K562 (cell line): ENCODE results near the gene CPT1B. TPM values are rescaled to one million over a fixed set of nuclear protein-coding genes. Genes with fewer than 3 reads are reported as not detected.

Experiments used
- ATAC-seq: fragments of 200-7000 bp; cut with Tn5 transposase; 3 replicates; pipeline ENCODE4 v1.9.1; 2020; ENCODE audit warnings: moderate library complexity
- BruUV-seq: library from RNA; stranded (reverse); fragments of 400-500 nt; replicated peaks from 2 replicates; lab custom pipeline; 2021; lab: Mats Ljungman, UMichigan
- CTCF ChIA-PET: fragments of 300-600 bp; formaldehyde crosslinking; extraction: SDS; loops from one replicate; lab custom pipeline; 2021; ENCODE audit warnings: low intra/inter-chr PET ratio; lab: Yijun Ruan, JAX
- POLR2A ChIA-PET: fragments of 300-600, 350-650 bp; sonication (Branson Sonifier 250); formaldehyde crosslinking; extraction: SDS; loops from one replicate; lab custom pipeline; 2021; ENCODE audit warnings: antibody characterized with exemption, inconsistent platforms; lab: Yijun Ruan, JAX
- DNase-seq, 4 experiments: peaks; one replicate each; pipeline versions ENCODE4 v3.0.0 to v3.0.0-alpha.2; 2011 to 2018; ENCODE audit warnings: low spot score in 3 of 4, mixed read lengths in 3 of 4; ENCODE audit errors: extremely low read depth in 1 of 4
- FAIRE-seq: peaks from 2 replicates; lab custom pipeline; 2011; peaks lifted over from hg19 to GRCh38; lab: Jason Lieb, UNC
- H2AFZ ChIP-seq: 2 replicates; pipeline ENCODE4 v1.6.0; 2011; ENCODE audit warnings: low read depth, low read length, control low read depth, inconsistent platforms
- H3K27ac ChIP-seq: fragments of 200-600 bp; 3 replicates; pipeline ENCODE4 v1.8.0; 2011; ENCODE audit warnings: low read depth, mild to moderate bottlenecking, control low read depth, inconsistent platforms, low read length, moderate library complexity, mixed read lengths; ENCODE audit errors: extremely low read depth
- H3K27me3 ChIP-seq, 2 experiments: fragments of 300-600 bp in 1 of 2; 2 replicates in 1 of 2; 3 replicates in 1 of 2; pipeline versions ENCODE4 v1.6.0 to v1.8.0; 2011; ENCODE audit warnings: inconsistent platforms in 2 of 2, low read length in 2 of 2, mild to moderate bottlenecking in 1 of 2, mixed read lengths in 1 of 2, moderate library complexity in 1 of 2; ENCODE audit not compliant: control insufficient read depth in 2 of 2, insufficient read depth in 2 of 2
- H3K36me3 ChIP-seq: fragments of 300-600 bp; 3 replicates; pipeline ENCODE4 v1.8.0; 2011; ENCODE audit warnings: mild to moderate bottlenecking, low read length, inconsistent platforms; ENCODE audit not compliant: control insufficient read depth, insufficient read depth
- H3K4me1 ChIP-seq, 2 experiments: fragments of 200-600 bp in 1 of 2; replicated peaks in 1 of 2; 2 replicates in 1 of 2; 3 replicates in 1 of 2; pipeline versions ENCODE4 v1.5.1 to v1.8.0; 2011; ENCODE audit warnings: inconsistent platforms in 2 of 2, low read length in 2 of 2, mild to moderate bottlenecking in 1 of 2, mixed read lengths in 1 of 2, moderate library complexity in 1 of 2; ENCODE audit not compliant: control insufficient read depth in 2 of 2, insufficient read depth in 2 of 2
- H3K4me2 ChIP-seq: 2 replicates; pipeline ENCODE4 v1.6.1; 2011; ENCODE audit warnings: low read length, control low read depth, inconsistent platforms, mixed read lengths; ENCODE audit not compliant: insufficient read depth
- H3K4me3 ChIP-seq: fragments of 200-600 bp; sonication (generic), shearing (Covaris generic); 2 replicates; pipeline ENCODE4 v1.5.1; 2016; ENCODE audit warnings: control low read depth, inconsistent platforms
- H3K79me2 ChIP-seq: fragments of 200-600 bp; 3 replicates; pipeline ENCODE4 v1.8.0; 2011; ENCODE audit warnings: low read length, inconsistent platforms; ENCODE audit not compliant: control insufficient read depth, insufficient read depth
- H3K9ac ChIP-seq, 2 experiments: 2 replicates each; pipeline versions ENCODE4 v1.6.0 to v1.6.1; 2011; ENCODE audit warnings: low read depth in 2 of 2, low read length in 2 of 2, control low read depth in 1 of 2, inconsistent platforms in 1 of 2, mild to moderate bottlenecking in 1 of 2, mixed read lengths in 1 of 2; ENCODE audit not compliant: insufficient read depth in 1 of 2
- H3K9me1 ChIP-seq: one replicate; pipeline ENCODE4 v1.6.0; 2011; ENCODE audit warnings: inconsistent platforms, mild to moderate bottlenecking, low read length, moderate library complexity; ENCODE audit not compliant: control insufficient read depth, insufficient read depth
- H3K9me3 ChIP-seq: replicated peaks from 2 replicates; pipeline ENCODE4 v1.5.1; 2011; ENCODE audit warnings: low read depth, low read length, inconsistent platforms; ENCODE audit not compliant: control insufficient read depth, insufficient read depth
- H4K20me1 ChIP-seq: replicated peaks from 2 replicates; pipeline ENCODE4 v1.6.1; 2011; ENCODE audit warnings: low read length, inconsistent platforms, mixed read lengths; ENCODE audit not compliant: control insufficient read depth, insufficient read depth
- HCFC1 ChIP-seq: IDR thresholded peaks from 2 replicates; pipeline ENCODE4 v1.6.1; 2012; ENCODE audit warnings: low read depth, low read length, improper control_type of control experiment
- KLF1 ChIP-seq: fragments of 450-650 bp; IDR thresholded peaks from 2 replicates; pipeline ENCODE4 v1.6.1; 2016; ENCODE audit warnings: missing genetic modification characterization, missing compliant biosample characterization
- NCOA2 ChIP-seq, 2 experiments: fragments of 450-650 bp; IDR thresholded peaks; 2 replicates each; pipeline ENCODE4 v1.6.1; 2018; ENCODE audit warnings: mild to moderate bottlenecking in 2 of 2, moderate library complexity in 1 of 2; ENCODE audit not compliant: partially characterized antibody in 2 of 2
- NR1H2 ChIP-seq: sonication (generic); formaldehyde crosslinking; IDR thresholded peaks from 2 replicates; pipeline ENCODE4 v1.4.0; 2020; ENCODE audit warnings: mild to moderate bottlenecking, missing genetic modification reagents
- PCBP1 ChIP-seq: fragments of 200-400 bp; formaldehyde crosslinking; IDR thresholded peaks from 2 replicates; pipeline ENCODE4 v1.6.1; 2018; ENCODE audit warnings: mild to moderate bottlenecking, low read depth, low read length; ENCODE audit not compliant: poor library complexity, severe bottlenecking
- PTRF ChIP-seq: fragments of 450-650 bp; IDR thresholded peaks from 2 replicates; pipeline ENCODE4 v1.6.1; 2016; ENCODE audit warnings: mild to moderate bottlenecking, missing genetic modification characterization, missing compliant biosample characterization
- ZBTB33 ChIP-seq: sonication (generic); formaldehyde crosslinking; IDR thresholded peaks from 2 replicates; pipeline ENCODE4 v1.8.1; 2023; ENCODE audit warnings: mild to moderate bottlenecking, missing genetic modification reagents
- ZNF766 ChIP-seq: fragments of 200-800 bp; sonication (Bioruptor generic); conservative IDR thresholded peaks from 2 replicates; pipeline ENCODE4 v1.6.1; 2016; ENCODE audit warnings: missing genetic modification characterization, missing compliant biosample characterization
- WGBS: fragments of 100-300 bp; shearing (Covaris generic); methylation state at CpG from one replicate; pipeline ENCODE4 v1.1.6; 2016; ENCODE audit warnings: low coverage, mixed read lengths; ENCODE audit not compliant: insufficient coverage; ENCODE audit errors: missing lambda C conversion rate; 5-methylcytosine and 5-hydroxymethylcytosine counted together
- in situ Hi-C: fragments of 300-500 bp; cut with MboI; formaldehyde crosslinking; loops from 4 replicates; pipeline ENCODE4 v1.15.0; 2018; ENCODE audit warnings: inconsistent platforms, mixed read lengths
- intact Hi-C: fragments of 100-400 bp; cut with micrococcal nuclease; formaldehyde crosslinking; loops from 2 replicates; pipeline ENCODE4 v1.14.2; 2022
- polyA plus RNA-seq, 8 experiments: library from polyadenylated mRNA; depleted of rRNA in 4 of 8; stranded (reverse) in 5 of 8; unstranded in 3 of 8; fragments of >200 nt; fragmentation: Nextera tagmentation in 2 of 8; fragmentation: Illumina TruSeq in 1 of 8; extraction: Ambion mirVana in 2 of 8; extraction: Trizol in 1 of 8; gene quantifications; 2 replicates each; pipeline versions ENCODE4 v1.2.1 to v1.2.3, GENCODE V29; 2011 to 2014; ENCODE audit warnings: inconsistent platforms in 1 of 8, missing spikeins in 1 of 8
- total RNA-seq, 7 experiments: library from RNA; depleted of rRNA in 6 of 7; stranded (reverse); fragments of >200 nt in 6 of 7; fragmentation: Illumina TruSeq in 2 of 7; extraction: Trizol in 2 of 7; gene quantifications; 2 replicates each; pipeline versions ENCODE4 v1.2.1 to v1.2.3, GENCODE V29; 2011 to 2021; ENCODE audit warnings: low replicate concordance in 1 of 7
- TF ChIP-seq, protein P1 (sequence below): sonication (generic); formaldehyde crosslinking; IDR thresholded peaks from 2 replicates; pipeline ENCODE4 v1.8.1; 2022; ENCODE audit warnings: missing genetic modification reagents

The CPT1B gene
- total and polyA plus RNA-seq, 9 of the 15 experiments (the other 6 are each of a cell fraction or from before 2014, with no cell fraction given) = 0.35 to 6.1 (median 2.6) TPM

DNA sequence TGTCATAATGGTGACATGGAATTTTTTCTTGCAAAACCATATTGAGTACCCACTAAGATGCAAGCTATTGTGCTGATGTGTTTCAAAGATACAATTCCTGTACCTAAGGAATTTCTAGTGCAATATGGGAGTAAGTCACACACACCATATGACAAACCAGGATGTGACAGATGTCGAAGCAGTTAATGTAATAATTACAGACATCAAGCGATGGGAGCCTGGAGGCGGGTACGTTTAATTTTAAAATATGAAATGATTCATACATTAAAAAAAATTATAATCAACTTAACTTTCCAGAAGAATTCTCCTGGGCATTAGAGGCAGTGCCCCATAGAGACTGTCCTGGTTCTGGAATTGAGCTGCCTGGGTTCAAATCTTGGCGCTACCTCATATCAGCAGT, 21.5 kb downstream of the CPT1B start (continued):
- TF ChIP-seq PCBP1 (no peak), ZNF766 (CRISPR knock-in tag) (no peak)

DNA sequence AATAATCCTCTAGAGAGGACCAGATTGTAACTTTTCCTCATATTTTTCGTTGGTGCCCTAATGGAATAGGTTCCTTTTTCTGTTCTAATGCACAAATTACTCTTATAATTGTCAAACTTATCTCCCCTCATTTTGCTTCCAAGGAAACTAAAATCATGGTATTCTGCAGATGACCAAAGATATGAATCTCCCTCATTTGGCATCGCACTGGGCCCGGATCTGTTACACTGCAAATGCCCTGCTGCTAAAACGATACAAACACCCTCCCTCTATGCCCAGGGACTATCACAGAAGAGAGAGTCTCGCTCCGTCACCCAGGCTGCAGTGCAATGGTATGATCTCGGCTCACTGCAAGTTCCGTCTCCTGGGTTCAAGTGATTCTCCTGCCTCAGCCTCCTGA, 24.9 kb downstream of the CPT1B start:
- Histone ChIP-seq H3K9ac (no peak overlapping the region), H3K4me1 (peaks cover 0 to 11% of the 10 kb centered on the region in 2 experiments; a peak in 2 of 5 replicates), H3K36me3 (no peaks in the 10 kb centered on the region), H2AFZ (no peak overlapping the region), H3K79me2 (no peaks in the 10 kb centered on the region), H3K4me2 (no peak overlapping the region), H3K4me3 (no peak overlapping the region), H3K27me3 (peaks cover 0 to 11% of the 10 kb centered on the region in 2 experiments; a peak in 1 of 5 replicates), H3K27ac (no peak overlapping the region), H3K9me3 (no peaks in the 10 kb centered on the region), H3K9me1 (no peaks in the 10 kb centered on the region), H4K20me1 (no peaks in the 10 kb centered on the region)
- TF ChIP-seq NR1H2 (CRISPR knock-in tag) (no peak), KLF1 (no peak), PTRF (tag) (no peak), HCFC1 (no peak), ZBTB33 (CRISPR knock-in tag) (no peak), NCOA2 (IDR thresholded peaks at IDR 0.05; ENCODE audit: partially characterized antibody in 2 of 2) (no peak)
- TF ChIP-seq, protein P1, sequence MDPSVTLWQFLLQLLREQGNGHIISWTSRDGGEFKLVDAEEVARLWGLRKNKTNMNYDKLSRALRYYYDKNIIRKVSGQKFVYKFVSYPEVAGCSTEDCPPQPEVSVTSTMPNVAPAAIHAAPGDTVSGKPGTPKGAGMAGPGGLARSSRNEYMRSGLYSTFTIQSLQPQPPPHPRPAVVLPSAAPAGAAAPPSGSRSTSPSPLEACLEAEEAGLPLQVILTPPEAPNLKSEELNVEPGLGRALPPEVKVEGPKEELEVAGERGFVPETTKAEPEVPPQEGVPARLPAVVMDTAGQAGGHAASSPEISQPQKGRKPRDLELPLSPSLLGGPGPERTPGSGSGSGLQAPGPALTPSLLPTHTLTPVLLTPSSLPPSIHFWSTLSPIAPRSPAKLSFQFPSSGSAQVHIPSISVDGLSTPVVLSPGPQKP (CRISPR knock-in tag) = no peak
- ATAC-seq (no peak), FAIRE-seq (no peak), DNase-seq (no peak)
- in situ Hi-C loops (no loop called here), intact Hi-C loops (no loop called here)
- POLR2A ChIA-PET = interaction anchor here (0.5 kb wide), 1 partner anchor 47 kb away, joined by 3 read pairs; no protein-coding TSS in a partner anchor
- BruUV-seq = no TSS peak
- WGBS = 18% methylated on average over 8 of the region's 8 CpGs
- CTCF ChIA-PET = no interaction called here
